A673 (cell line): ENCODE data around the gene STIM1. TPM values are rescaled to one million over a fixed set of nuclear protein-coding genes. Genes with fewer than 3 reads are reported as not detected.

Source experiments
- BruUV-seq: library from RNA; stranded (reverse); fragments of 400-500 nt; replicated peaks from 2 replicates; lab custom pipeline; 2021; lab: Mats Ljungman, UMichigan
- CTCF ChIA-PET: fragments of 300-600 bp; sonication (Branson Sonifier 250); formaldehyde crosslinking; loops from one replicate; lab custom pipeline; 2022; ENCODE audit warnings: antibody characterized with exemption; lab: Charles Lee
- POLR2A ChIA-PET: fragments of 300-600 bp; sonication (Branson Sonifier 250); formaldehyde crosslinking; loops from one replicate; lab custom pipeline; 2022; ENCODE audit warnings: antibody characterized with exemption; ENCODE audit not compliant: low non-redundant PET; lab: Charles Lee
- DNase-seq: peaks from one replicate; pipeline ENCODE4 v3.0.0-alpha.2; 2015; ENCODE audit warnings: low spot score
- H3K27ac ChIP-seq: fragments of 200-600 bp; sonication (generic); 2 replicates; pipeline ENCODE4 v1.5.1; 2016; ENCODE audit warnings: mixed run types, low read depth, mild to moderate bottlenecking, mixed read lengths, antibody characterized with exemption, low read length; ENCODE audit not compliant: poor library complexity, severe bottlenecking
- H3K27me3 ChIP-seq: fragments of 200-600 bp; sonication (generic); replicated peaks from 2 replicates; pipeline ENCODE4 v1.6.1; 2017; ENCODE audit warnings: mixed run types, low read depth, mild to moderate bottlenecking, mixed read lengths, antibody characterized with exemption, low read length; ENCODE audit not compliant: insufficient read depth, poor library complexity
- H3K36me3 ChIP-seq: fragments of 200-600 bp; sonication (generic); 2 replicates; pipeline ENCODE4 v1.6.1; 2016; ENCODE audit warnings: mixed run types, mild to moderate bottlenecking, mixed read lengths, antibody characterized with exemption, low read length; ENCODE audit not compliant: insufficient read depth, poor library complexity, severe bottlenecking
- H3K4me1 ChIP-seq: fragments of 200-600 bp; sonication (generic); 2 replicates; pipeline ENCODE4 v1.6.1; 2017; ENCODE audit warnings: mixed run types, mild to moderate bottlenecking, mixed read lengths, antibody characterized with exemption, low read length; ENCODE audit not compliant: insufficient read depth, poor library complexity, severe bottlenecking
- H3K4me3 ChIP-seq: fragments of 200-600 bp; sonication (generic); 2 replicates; pipeline ENCODE4 v1.5.1; 2016; ENCODE audit warnings: low read depth, mixed run types, mild to moderate bottlenecking, mixed read lengths, low read length; ENCODE audit not compliant: poor library complexity, severe bottlenecking
- H3K9me3 ChIP-seq: fragments of 200-600 bp; sonication (generic); 2 replicates; pipeline ENCODE4 v1.6.1; 2016; ENCODE audit warnings: mixed run types, low read depth, mild to moderate bottlenecking, mixed read lengths, antibody characterized with exemption, low read length; ENCODE audit not compliant: poor library complexity, severe bottlenecking
- CTCF ChIP-seq: fragments of 300-800, 200-600 bp; sonication (generic); conservative IDR thresholded peaks from 2 replicates; pipeline ENCODE4 v1.5.1; 2017; ENCODE audit warnings: low read depth, mild to moderate bottlenecking, antibody characterized with exemption, low read length, moderate library complexity, mixed read lengths
- EZH2 ChIP-seq: fragments of 200-600 bp; sonication (generic); IDR thresholded peaks from 2 replicates; pipeline ENCODE4 v1.6.1; 2017; ENCODE audit warnings: borderline replicate concordance, low read depth, mild to moderate bottlenecking, mixed read lengths, antibody characterized with exemption, low read length; ENCODE audit not compliant: poor library complexity, severe bottlenecking
- intact Hi-C: fragments of 100-400 bp; cut with micrococcal nuclease; formaldehyde crosslinking; loops from one replicate; pipeline ENCODE4 v1.10.0; 2022; ENCODE audit not compliant: unreplicated experiment
- total RNA-seq: library from RNA; stranded (reverse); gene quantifications from 2 replicates; pipeline ENCODE4 v1.2.3, GENCODE V29; 2021

The STIM1 gene
- total RNA-seq, 1 experiment from 2014 or later = 14.2 TPM

- POLR2A ChIA-PET = no interaction called here
- no TSS peak for BruUV-seq
These were observed 22.6 kb upstream of the STIM1 start for GRCh38 chr11:3832816-3833215.

GRCh38 chr11:3833449-3833848 lies 22.0 kb upstream of the STIM1 start:
- intact Hi-C loops = no loop called here
- DNase-seq = no peak
- no peaks in the 10 kb centered on the region for H3K27me3 ChIP-seq
- no peak overlapping the region for H3K4me3 ChIP-seq
- H3K4me1 ChIP-seq = no peaks in the 10 kb centered on the region
- no peak for TF ChIP-seq EZH2
- no peak for TF ChIP-seq CTCF
- no TSS peak for BruUV-seq
- POLR2A ChIA-PET = no interaction called here
- H3K9me3 ChIP-seq = no peaks in the 10 kb centered on the region
- H3K36me3 ChIP-seq = no peaks in the 10 kb centered on the region
- H3K27ac ChIP-seq = no peak overlapping the region
- CTCF ChIA-PET = no interaction called here

More at GRCh38 chr11:3832816-3833215, 22.6 kb upstream of the STIM1 start:
- H3K9me3 ChIP-seq = no peaks in the 10 kb centered on the region
- CTCF ChIA-PET = no interaction called here
- no peaks in the 10 kb centered on the region for H3K4me1 ChIP-seq
- intact Hi-C loops = no loop called here
- no peak for TF ChIP-seq EZH2
- TF ChIP-seq CTCF = no peak
- H3K4me3 ChIP-seq = no peak overlapping the region
- DNase-seq = no peak
- no peaks in the 10 kb centered on the region for H3K27me3 ChIP-seq
- H3K27ac ChIP-seq = no peak overlapping the region
- H3K36me3 ChIP-seq = peaks cover 1% of the 10 kb centered on the region

- ChIA-PET CTCF (no interaction called here), POLR2A (no interaction called here)
- no peaks in the 10 kb centered on the region for H3K27me3 ChIP-seq
- no TSS peak for BruUV-seq
- H3K36me3 ChIP-seq = no peaks in the 10 kb centered on the region
- no peaks in the 10 kb centered on the region for H3K9me3 ChIP-seq
- intact Hi-C loops = no loop called here
- H3K27ac ChIP-seq = no peak overlapping the region
- TF ChIP-seq EZH2 = no peak
- TF ChIP-seq CTCF = no peak
- no peaks in the 10 kb centered on the region for H3K4me1 ChIP-seq
- no peak for DNase-seq
- no peak overlapping the region for H3K4me3 ChIP-seq
These were observed 21.2 kb upstream of the STIM1 start for GRCh38 chr11:3834349-3834663.
